ENCODE data around the gene UCP3.

UCP3 gene

DNA sequence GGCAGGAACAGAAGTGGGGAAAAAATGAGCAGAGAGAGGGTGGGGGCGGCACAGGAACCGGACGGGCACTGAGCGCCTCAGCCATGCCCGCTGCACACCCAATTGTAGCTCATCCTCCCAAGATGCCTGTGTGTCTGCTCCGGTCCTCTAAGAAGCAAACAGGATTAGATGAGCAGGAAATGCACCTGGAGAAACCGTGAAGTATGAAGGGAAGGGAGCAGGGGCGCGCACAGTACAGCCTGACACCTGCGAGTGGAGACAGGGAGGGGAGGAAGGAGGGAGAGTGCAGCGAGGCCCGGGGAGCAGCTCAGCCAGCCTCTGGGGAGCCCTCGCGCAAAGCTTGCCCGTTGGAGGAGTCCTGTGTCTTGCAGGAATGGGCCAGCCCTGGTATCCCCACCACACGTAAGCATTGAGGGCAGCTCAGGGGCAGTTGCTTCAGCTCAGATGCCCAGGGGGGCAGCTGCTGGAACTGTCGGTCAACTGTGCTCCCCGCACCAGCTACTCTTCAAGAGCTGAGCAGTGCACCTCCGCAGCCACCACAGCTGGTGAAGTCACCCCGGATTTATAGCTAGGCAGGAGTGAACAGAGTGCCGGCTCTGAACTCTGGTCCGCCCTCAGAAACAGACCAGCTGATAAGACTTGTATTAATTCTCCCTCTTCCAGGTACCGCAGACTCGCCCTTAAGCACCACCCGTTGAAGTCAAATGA lies 51.1 kb downstream of the UCP3 start:
- Histone ChIP-seq H3K9ac (ENCODE audit: low read length) (no peak overlapping the region), H3K27me3 (ENCODE audit: low read length) (no peaks in the 10 kb centered on the region), H2AFZ (ENCODE audit: low read depth, low read length, severe bottlenecking) (no peak overlapping the region), H3F3A (ENCODE audit: insufficient read depth) (no peaks in the 10 kb centered on the region), H3K4me3 (ENCODE audit: insufficient read depth, low read length, poor library complexity, severe bottlenecking) (no peak overlapping the region), H3K27ac (ENCODE audit: low read depth, low read length) (no peak overlapping the region), H3K9me3 (ENCODE audit: insufficient read depth, low read length) (no peaks in the 10 kb centered on the region), H3K9me2 (replicated peaks; ENCODE audit: insufficient read depth, low read length) (no peaks in the 10 kb centered on the region), H3K36me3 (ENCODE audit: low read length) (no peaks in the 10 kb centered on the region), H3K79me2 (ENCODE audit: insufficient read depth, low read length) (no peaks in the 10 kb centered on the region), H4K20me1 (ENCODE audit: low read depth, low read length) (no peaks in the 10 kb centered on the region), H3K4me2 (ENCODE audit: low read depth, low read length, poor library complexity, severe bottlenecking) (no peak overlapping the region)
- no peak for TF ChIP-seq EZH2phosphoT487 (conservative IDR thresholded peaks at IDR 0.05; ENCODE audit: low read length)

DNA sequence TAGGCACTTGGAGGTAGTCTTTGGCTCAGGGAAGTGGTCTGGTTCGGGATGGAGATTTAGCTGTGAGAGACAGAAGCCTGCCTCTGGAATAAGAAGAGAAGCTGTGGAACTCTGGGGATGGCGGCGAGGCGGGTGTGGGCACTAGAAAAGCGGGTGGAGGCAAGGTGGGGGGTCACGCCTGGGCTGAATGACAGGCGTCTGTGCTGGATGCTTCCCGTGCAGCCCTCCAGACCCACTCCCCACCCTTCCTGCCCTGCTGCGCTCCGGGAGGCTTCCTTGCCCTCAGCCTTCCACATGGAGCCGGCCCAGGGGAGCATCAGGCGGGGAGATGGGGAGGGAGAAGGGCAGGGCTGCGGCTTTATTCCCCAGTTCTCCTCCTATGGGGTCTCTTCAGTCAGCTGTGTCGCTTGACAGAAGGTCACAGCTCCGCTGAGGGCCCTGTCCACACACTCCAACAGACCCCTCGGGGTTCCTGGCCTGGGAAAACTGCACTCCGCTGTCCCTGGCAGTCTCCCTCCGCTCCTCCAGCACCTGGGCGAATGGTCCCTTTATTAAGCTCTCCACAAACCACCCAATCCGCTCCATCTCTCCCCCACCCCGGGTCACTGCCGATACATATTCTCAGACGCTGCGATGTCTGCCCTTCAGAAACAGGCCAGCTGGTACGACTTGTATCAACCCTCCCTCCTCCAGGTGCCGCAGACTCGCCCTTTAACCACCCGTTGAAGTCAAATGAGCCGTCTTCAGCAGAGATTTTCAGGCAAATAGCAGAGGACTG lies 51.8 kb downstream of the UCP3 start:
- Histone ChIP-seq H3K36me3 (ENCODE audit: low read length) (no peaks in the 10 kb centered on the region), H2AFZ (ENCODE audit: low read depth, low read length, severe bottlenecking) (no peak overlapping the region), H3K27me3 (ENCODE audit: low read length) (no peaks in the 10 kb centered on the region), H3K79me2 (ENCODE audit: insufficient read depth, low read length) (no peaks in the 10 kb centered on the region), H4K20me1 (ENCODE audit: low read depth, low read length) (no peaks in the 10 kb centered on the region), H3K4me3 (ENCODE audit: insufficient read depth, low read length, poor library complexity, severe bottlenecking) (no peak overlapping the region), H3K27ac (ENCODE audit: low read depth, low read length) (no peak overlapping the region), H3K9ac (ENCODE audit: low read length) (no peak overlapping the region), H3K9me3 (ENCODE audit: insufficient read depth, low read length) (no peaks in the 10 kb centered on the region), H3K4me2 (ENCODE audit: low read depth, low read length, poor library complexity, severe bottlenecking) (no peak overlapping the region), H3K9me2 (replicated peaks; ENCODE audit: insufficient read depth, low read length) (no peaks in the 10 kb centered on the region), H3F3A (ENCODE audit: insufficient read depth) (no peaks in the 10 kb centered on the region)
- no peak for TF ChIP-seq EZH2phosphoT487 (conservative IDR thresholded peaks at IDR 0.05; ENCODE audit: low read length)
- TF ChIP-seq CTCF (IDR thresholded peaks at IDR 0.05; ENCODE audit: insufficient read depth, low read length, poor library complexity, severe bottlenecking): no peak

- Histone ChIP-seq H3K36me3 (ENCODE audit: low read length) (no peaks in the 10 kb centered on the region), H3K9ac (ENCODE audit: low read length) (no peak overlapping the region), H2AFZ (ENCODE audit: low read depth, low read length, severe bottlenecking) (no peak overlapping the region), H3K27ac (ENCODE audit: low read depth, low read length) (no peak overlapping the region), H3K4me2 (ENCODE audit: low read depth, low read length, poor library complexity, severe bottlenecking) (no peak overlapping the region), H3F3A (ENCODE audit: insufficient read depth) (no peaks in the 10 kb centered on the region), H3K9me2 (replicated peaks; ENCODE audit: insufficient read depth, low read length) (no peaks in the 10 kb centered on the region), H4K20me1 (ENCODE audit: low read depth, low read length) (no peaks in the 10 kb centered on the region), H3K9me3 (ENCODE audit: insufficient read depth, low read length) (no peaks in the 10 kb centered on the region), H3K79me2 (ENCODE audit: insufficient read depth, low read length) (no peaks in the 10 kb centered on the region), H3K4me3 (ENCODE audit: insufficient read depth, low read length, poor library complexity, severe bottlenecking) (no peak overlapping the region), H3K27me3 (ENCODE audit: low read length) (no peaks in the 10 kb centered on the region)
- TF ChIP-seq EZH2phosphoT487 (conservative IDR thresholded peaks at IDR 0.05; ENCODE audit: low read length): no peak
Measured at GRCh38 chr11:73951797-73952196, 57.1 kb downstream of the UCP3 start.

DNA sequence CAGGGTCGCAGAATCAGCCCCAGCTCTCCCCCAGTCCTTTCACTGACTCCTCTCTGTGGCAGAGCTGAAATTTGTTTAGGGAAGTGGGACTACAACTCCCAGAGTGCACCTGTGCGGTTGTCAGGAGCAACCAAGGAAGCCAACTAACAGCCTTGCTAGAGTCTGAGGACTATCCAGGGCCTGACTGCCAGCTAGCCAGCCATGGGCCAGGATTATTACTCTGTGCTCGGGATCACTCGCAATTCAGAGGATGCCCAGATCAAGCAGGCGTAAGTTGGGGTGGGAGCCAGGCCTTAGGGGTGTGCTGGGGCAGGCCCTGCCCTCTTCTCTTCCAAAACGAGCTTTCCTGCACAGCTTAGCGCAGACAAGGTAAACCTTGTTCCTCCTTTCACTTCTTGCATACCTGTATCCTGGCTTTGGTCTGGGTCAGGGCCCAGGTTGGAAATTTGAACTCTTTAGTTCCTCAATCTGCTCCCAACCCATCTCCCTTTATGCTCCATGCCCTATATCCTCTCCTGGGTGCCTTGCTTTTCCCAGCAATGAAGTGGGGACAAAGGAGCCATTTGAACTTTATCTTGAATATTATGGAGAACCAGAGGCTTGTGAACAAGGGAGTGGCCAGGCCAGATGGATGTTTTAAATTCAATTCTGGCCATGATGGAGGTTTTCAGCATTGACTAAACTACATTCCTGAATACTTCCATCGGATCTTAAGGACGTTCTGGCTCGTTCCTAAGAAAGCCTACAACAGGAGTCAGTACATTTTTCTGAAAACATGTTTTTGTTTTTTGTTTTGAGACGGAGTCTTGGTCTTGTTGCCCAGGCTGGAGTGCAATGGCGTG lies 57.8 kb downstream of the UCP3 start, which contains the start of gene DNAJB13:
Gene DNAJB13 (plus strand): TSS at position 158 of the 842 bp plus-strand sequence. CDS start 44 bp downstream, at position 202.
- TF ChIP-seq EZH2phosphoT487 (conservative IDR thresholded peaks at IDR 0.05; ENCODE audit: low read length): no peak
- TF ChIP-seq CTCF (IDR thresholded peaks at IDR 0.05; ENCODE audit: insufficient read depth, low read length, poor library complexity, severe bottlenecking): no peak
- Histone ChIP-seq H3K27ac (ENCODE audit: low read depth, low read length) (no peak within 1 kb of the TSS), H3K79me2 (ENCODE audit: insufficient read depth, low read length) (no peaks in the 10 kb centered on the region), H3K9me2 (replicated peaks; ENCODE audit: insufficient read depth, low read length) (no peaks in the 10 kb centered on the region), H3K4me2 (ENCODE audit: low read depth, low read length, poor library complexity, severe bottlenecking) (no peak within 1 kb of the TSS), H3K27me3 (ENCODE audit: low read length) (no peaks in the 10 kb centered on the region), H4K20me1 (ENCODE audit: low read depth, low read length) (no peaks in the 10 kb centered on the region), H3K4me3 (ENCODE audit: insufficient read depth, low read length, poor library complexity, severe bottlenecking) (no peak within 1 kb of the TSS), H2AFZ (ENCODE audit: low read depth, low read length, severe bottlenecking) (no peak within 1 kb of the TSS), H3F3A (ENCODE audit: insufficient read depth) (no peaks in the 10 kb centered on the region), H3K9ac (ENCODE audit: low read length) (no peak within 1 kb of the TSS), H3K36me3 (ENCODE audit: low read length) (no peaks in the 10 kb centered on the region), H3K9me3 (ENCODE audit: insufficient read depth, low read length) (no peaks in the 10 kb centered on the region)

Measured in SU-DHL-6 (cell line).